Measurements from ENCODE around the gene CHCHD2. TPM values are rescaled to one million over a fixed set of nuclear protein-coding genes. Genes with fewer than 3 reads are reported as not detected.

The CHCHD2 gene
- total and polyA plus RNA-seq, 12 donors: 217 to 1,335 (median 785) TPM

DNA sequence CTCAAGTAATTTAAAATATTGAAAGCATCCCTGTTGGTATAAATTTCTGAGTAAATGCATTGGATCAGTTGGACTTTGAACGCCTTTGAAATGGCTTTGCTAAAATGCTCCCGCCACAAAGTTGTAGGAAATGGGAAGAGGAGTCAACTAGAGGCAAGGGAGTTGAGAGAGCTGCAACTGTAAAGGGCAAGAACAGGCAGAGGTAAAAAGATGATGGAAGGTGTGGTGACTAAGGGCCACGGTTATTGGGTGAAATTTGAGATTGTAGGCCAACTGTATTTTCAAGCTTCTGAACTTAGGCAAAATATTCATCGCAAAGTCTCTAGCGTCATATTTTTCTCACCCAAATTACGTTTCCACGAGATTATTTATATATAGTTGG, 42.8 kb downstream of the CHCHD2 start:
- no peak for DNase-seq
- 52 to 61% (median 55%) methylated on average over 7 of the region's 7 CpGs for WGBS, 4 donors
- H3K4me3 ChIP-seq: peak overlapping the region in 2 of 4 donors; percentile 45 to 86
- peaks cover 3 to 32% of the 10 kb centered on the region in 2 donors for H3K4me1 ChIP-seq (replicated peaks in 1 of 2)
- TF ChIP-seq POLR2A (IDR thresholded peaks at IDR 0.05): no peak
- TF ChIP-seq, protein P1, sequence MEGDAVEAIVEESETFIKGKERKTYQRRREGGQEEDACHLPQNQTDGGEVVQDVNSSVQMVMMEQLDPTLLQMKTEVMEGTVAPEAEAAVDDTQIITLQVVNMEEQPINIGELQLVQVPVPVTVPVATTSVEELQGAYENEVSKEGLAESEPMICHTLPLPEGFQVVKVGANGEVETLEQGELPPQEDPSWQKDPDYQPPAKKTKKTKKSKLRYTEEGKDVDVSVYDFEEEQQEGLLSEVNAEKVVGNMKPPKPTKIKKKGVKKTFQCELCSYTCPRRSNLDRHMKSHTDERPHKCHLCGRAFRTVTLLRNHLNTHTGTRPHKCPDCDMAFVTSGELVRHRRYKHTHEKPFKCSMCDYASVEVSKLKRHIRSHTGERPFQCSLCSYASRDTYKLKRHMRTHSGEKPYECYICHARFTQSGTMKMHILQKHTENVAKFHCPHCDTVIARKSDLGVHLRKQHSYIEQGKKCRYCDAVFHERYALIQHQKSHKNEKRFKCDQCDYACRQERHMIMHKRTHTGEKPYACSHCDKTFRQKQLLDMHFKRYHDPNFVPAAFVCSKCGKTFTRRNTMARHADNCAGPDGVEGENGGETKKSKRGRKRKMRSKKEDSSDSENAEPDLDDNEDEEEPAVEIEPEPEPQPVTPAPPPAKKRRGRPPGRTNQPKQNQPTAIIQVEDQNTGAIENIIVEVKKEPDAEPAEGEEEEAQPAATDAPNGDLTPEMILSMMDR (IDR thresholded peaks at IDR 0.05): no peak
- peak overlapping the region; percentile 68 to 97 (median 89) for H3K27ac ChIP-seq
- intact Hi-C loops (cut with DNase I): no loop called here
- H3K27me3 ChIP-seq: no peaks in the 10 kb centered on the region
- H3K9me3 ChIP-seq (replicated peaks in 1 of 3): no peaks in the 10 kb centered on the region
- peaks cover 0 to 38% of the 10 kb centered on the region in 2 donors for H3K36me3 ChIP-seq (replicated peaks in 1 of 2)

DNA sequence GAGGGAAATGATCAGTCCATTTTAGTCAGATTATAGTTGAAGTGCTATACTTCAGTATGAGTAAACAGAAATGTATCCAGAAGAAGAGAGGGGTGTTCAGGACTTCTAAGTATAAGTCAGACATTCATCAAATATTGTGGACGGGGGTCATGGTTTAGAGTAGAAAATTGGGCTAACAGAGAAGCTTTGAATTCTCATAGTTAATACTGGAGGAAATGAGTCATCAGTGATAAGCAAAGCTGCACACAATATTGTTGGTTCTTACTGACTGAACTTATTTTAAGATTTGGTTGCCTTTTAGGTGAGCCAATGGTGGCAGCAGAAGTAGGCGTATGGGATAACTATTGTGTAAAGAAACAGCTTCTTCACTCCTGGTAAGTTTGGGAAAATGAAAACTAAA, 43.9 kb downstream of the CHCHD2 start:
- Histone ChIP-seq H3K36me3 (replicated peaks in 1 of 2) (peaks cover 0 to 45% of the 10 kb centered on the region in 2 donors), H3K9me3 (replicated peaks in 1 of 3) (no peaks in the 10 kb centered on the region), H3K27me3 (no peaks in the 10 kb centered on the region), H3K4me3 (no peak overlapping the region), H3K4me1 (replicated peaks in 1 of 2) (peaks cover 3 to 32% of the 10 kb centered on the region in 2 donors), H3K27ac (peak overlapping the region in 4 of 5 donors; percentile 89 to 97 (median 91))
- TF ChIP-seq, protein P1 (IDR thresholded peaks at IDR 0.05): no peak
- no peak for TF ChIP-seq POLR2A (IDR thresholded peaks at IDR 0.05)
- WGBS, 4 donors: 27 to 49% (median 41%) methylated on average over 2 of the region's 2 CpGs
- intact Hi-C loops (cut with DNase I): no loop called here
- DNase-seq: no peak

DNA sequence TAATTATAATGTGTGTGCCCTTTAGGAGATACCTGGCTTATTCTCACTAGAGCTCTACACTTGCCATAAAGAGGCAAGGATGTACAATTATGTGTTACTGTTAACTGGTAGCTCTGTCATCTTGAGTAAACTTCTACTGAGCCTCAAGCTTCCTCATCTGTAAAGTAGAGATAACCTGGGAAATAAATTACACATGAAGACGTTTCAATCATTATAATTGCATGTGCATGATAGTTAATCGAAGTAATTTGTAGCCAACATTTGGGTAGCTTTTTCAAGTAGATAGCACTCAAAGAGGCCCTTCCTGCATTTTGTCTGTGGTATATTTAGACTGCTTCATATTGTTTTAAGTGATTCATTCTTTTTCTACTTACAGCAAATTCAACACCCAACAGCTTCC, 52.3 kb downstream of the CHCHD2 start:
- no peaks in the 10 kb centered on the region for H3K27me3 ChIP-seq
- intact Hi-C loops (cut with DNase I): no loop called here
- peaks cover 4 to 37% of the 10 kb centered on the region in 2 donors for H3K4me1 ChIP-seq (replicated peaks in 1 of 2)
- no peak for DNase-seq
- H3K36me3 ChIP-seq (replicated peaks in 1 of 2): peaks cover 0 to 65% of the 10 kb centered on the region in 2 donors
- no peaks in the 10 kb centered on the region for H3K9me3 ChIP-seq (replicated peaks in 1 of 3)
- no peak for TF ChIP-seq POLR2A (IDR thresholded peaks at IDR 0.05)
- TF ChIP-seq, protein P1 (IDR thresholded peaks at IDR 0.05): no peak
- H3K27ac ChIP-seq: no peak overlapping the region
- 72 to 85% (median 78%) methylated on average over 2 of the region's 2 CpGs for WGBS, 4 donors
- no peak overlapping the region for H3K4me3 ChIP-seq

DNA sequence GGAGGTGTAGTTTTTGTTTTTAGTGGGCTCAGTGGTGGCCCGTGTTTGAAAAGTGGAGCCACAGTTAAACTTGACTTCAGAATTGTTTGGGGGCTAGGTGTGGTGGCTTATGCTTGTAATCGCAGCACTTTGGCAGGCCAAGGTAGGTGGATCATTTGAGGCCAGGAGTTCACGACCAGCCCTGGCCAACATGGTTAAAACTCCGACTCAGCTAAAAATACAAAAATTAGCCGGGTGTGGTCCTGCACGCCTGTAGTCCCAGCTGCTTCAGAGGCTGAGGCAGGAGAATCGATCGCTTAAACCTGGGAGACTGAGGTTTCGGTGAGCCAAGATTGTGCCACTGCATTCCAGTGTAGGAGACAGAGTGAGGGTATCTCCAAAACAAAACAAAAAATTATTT, 52.9 kb downstream of the CHCHD2 start:
- H3K27ac ChIP-seq: peak overlapping the region in 1 of 5 donors; percentile 19
- intact Hi-C loops (cut with DNase I): no loop called here
- WGBS, 4 donors: 77 to 87% (median 81%) methylated on average over 9 of the region's 9 CpGs
- DNase-seq: peak in 1 of 7 donors; percentile 1
- peaks cover 4 to 42% of the 10 kb centered on the region in 2 donors for H3K4me1 ChIP-seq (replicated peaks in 1 of 2)
- no peak overlapping the region for H3K4me3 ChIP-seq
- TF ChIP-seq, protein P1 (IDR thresholded peaks at IDR 0.05): no peak
- TF ChIP-seq POLR2A (IDR thresholded peaks at IDR 0.05): no peak
- H3K27me3 ChIP-seq: no peaks in the 10 kb centered on the region
- peaks cover 0 to 59% of the 10 kb centered on the region in 2 donors for H3K36me3 ChIP-seq (replicated peaks in 1 of 2)
- no peaks in the 10 kb centered on the region for H3K9me3 ChIP-seq (replicated peaks in 1 of 3)

Small RNAs within 50 kb of the gene (small RNA-seq; reads per million reads assigned to genes)
- 0 to 0.08 reads per million in 2 donors for gene SNORA15
- gene SNORA22B: 0 reads per million in 2 donors

Other genes starting within 250 kb of the CHCHD2 start
- not detected for gene SEPTIN14, start 243.7 kb downstream of the CHCHD2 start, total RNA-seq
- gene SEPTIN14, start 243.7 kb downstream of the CHCHD2 start, polyA plus RNA-seq: not detected
- gene ZNF713, start 219.0 kb downstream of the CHCHD2 start, total RNA-seq: 1 to 10 TPM; 1.6 to 5.6 (median 3.3) TPM
- gene ZNF713, start 219.0 kb downstream of the CHCHD2 start, polyA plus RNA-seq: 1 to 10 TPM in 2 of 3 donors, under 1 TPM in 1; 0.88 to 3.4 (median 3.3) TPM
- gene MRPS17, start 154.6 kb downstream of the CHCHD2 start, total RNA-seq: 10 to 100 TPM; 10.4 to 25.7 (median 16.6) TPM
- 10 to 100 TPM; 10.9 to 28.3 (median 12.4) TPM for gene MRPS17, start 154.6 kb downstream of the CHCHD2 start, polyA plus RNA-seq
- gene NIPSNAP2, start 141.9 kb downstream of the CHCHD2 start, total RNA-seq: 100 to 1,000 TPM in 6 of 9 donors, 10 to 100 TPM in 3; 85.9 to 171 (median 102) TPM
- 100 to 1,000 TPM in 1 of 3 donors, 10 to 100 TPM in 2; 37.1 to 129 (median 67.0) TPM for gene NIPSNAP2, start 141.9 kb downstream of the CHCHD2 start, polyA plus RNA-seq
- gene PSPH, start 55.0 kb downstream of the CHCHD2 start, total RNA-seq: 10 to 100 TPM; 10.4 to 68.7 (median 28.2) TPM
- 10 to 100 TPM in 2 of 3 donors, 1 to 10 TPM in 1; 2.8 to 13.7 (median 11.1) TPM for gene PSPH, start 55.0 kb downstream of the CHCHD2 start, polyA plus RNA-seq
- 100 to 1,000 TPM in 3 of 9 donors, 10 to 100 TPM in 6; 51.6 to 236 (median 86.8) TPM for gene CCT6A, start 54.7 kb downstream of the CHCHD2 start, total RNA-seq
- gene CCT6A, start 54.7 kb downstream of the CHCHD2 start, polyA plus RNA-seq: 100 to 1,000 TPM; 142 to 240 (median 163) TPM
- gene SUMF2, start 42.2 kb downstream of the CHCHD2 start, total RNA-seq: 100 to 1,000 TPM; 115 to 230 (median 179) TPM
- 100 to 1,000 TPM in 1 of 3 donors, 10 to 100 TPM in 2; 75.6 to 142 (median 92.3) TPM for gene SUMF2, start 42.2 kb downstream of the CHCHD2 start, polyA plus RNA-seq
- gene PHKG1, start 13.5 kb downstream of the CHCHD2 start, total RNA-seq: 10 to 100 TPM in 1 of 9 donors, 1 to 10 TPM in 8; 2.2 to 10.2 (median 5.7) TPM
- 1 to 10 TPM in 2 of 3 donors, under 1 TPM in 1; 0.60 to 9.3 (median 5.8) TPM for gene PHKG1, start 13.5 kb downstream of the CHCHD2 start, polyA plus RNA-seq
- gene NUPR2, start 9.9 kb upstream of the CHCHD2 start, total RNA-seq: 1 to 10 TPM in 2 of 9 donors, under 1 TPM in 1, not detected in 6; 0.17 to 2.5 (median 1.6) TPM
- gene NUPR2, start 9.9 kb upstream of the CHCHD2 start, polyA plus RNA-seq: not detected

Data from adrenal gland (tissue), 12 donors.